Stimulated activated CD8-positive, alpha-beta memory T cell treated with anti-CD3 and anti-CD28 coated beads, Interleukin-15, amount 100 ng/mL, for 48 hours (primary cell): Measurements from ENCODE around the gene TLN1.

ENCODE experiments used
- DNase-seq, 2 donors: peaks; one replicate each; pipeline ENCODE4 v3.0.0-alpha.2; 2020; ENCODE audit warnings: low read depth in 2 of 2

TLN1 gene

GRCh38 chr9:35732185-35732799 lies at the start of gene TLN1, which contains the start of gene CREB3:
Gene TLN1 (minus strand): TSS chr9:35732195. CDS start chr9:35725694, 6,501 bp downstream.
Gene CREB3 (plus strand): TSS chr9:35732666. CDS start chr9:35732773, 107 bp downstream.
- DNase-seq: peak; percentile 97 to 98

- no peak for DNase-seq
Observed at GRCh38 chr9:35781066-35781465, 49.1 kb upstream of the TLN1 start.

- no peak for DNase-seq
Observed at GRCh38 chr9:35778496-35778895, 46.5 kb upstream of the TLN1 start.

- no peak for DNase-seq
Observed at GRCh38 chr9:35776018-35776417, 44.0 kb upstream of the TLN1 start.

GRCh38 chr9:35774907-35775635 lies 43.1 kb upstream of the TLN1 start:
- no peak for DNase-seq

GRCh38 chr9:35771943-35772342 lies 39.9 kb upstream of the TLN1 start:
- no peak for DNase-seq

GRCh38 chr9:35771534-35771933 lies 39.5 kb upstream of the TLN1 start:
- DNase-seq: no peak

GRCh38 chr9:35771075-35771433 lies 39.1 kb upstream of the TLN1 start:
- no peak for DNase-seq

- DNase-seq: no peak
Observed at GRCh38 chr9:35769763-35770162, 37.8 kb upstream of the TLN1 start.

GRCh38 chr9:35767458-35767857 lies 35.5 kb upstream of the TLN1 start:
- no peak for DNase-seq

- no peak for DNase-seq
Observed at GRCh38 chr9:35766997-35767396, 35.0 kb upstream of the TLN1 start.

GRCh38 chr9:35763803-35764202 lies 31.8 kb upstream of the TLN1 start:
- no peak for DNase-seq

- DNase-seq: no peak
Observed at GRCh38 chr9:35763181-35763580, 31.2 kb upstream of the TLN1 start.

- DNase-seq: no peak
Observed at GRCh38 chr9:35760651-35761050, 28.7 kb upstream of the TLN1 start.

- DNase-seq: no peak
Observed at GRCh38 chr9:35759795-35760194, 27.8 kb upstream of the TLN1 start.

- DNase-seq: no peak
Observed at GRCh38 chr9:35758475-35759050, 26.6 kb upstream of the TLN1 start.

- DNase-seq: no peak
Observed at GRCh38 chr9:35757892-35758275, 25.9 kb upstream of the TLN1 start.

GRCh38 chr9:35757226-35757891 lies 25.4 kb upstream of the TLN1 start:
- peak; percentile 4 to 9 for DNase-seq

GRCh38 chr9:35756275-35757225 lies 24.6 kb upstream of the TLN1 start:
- DNase-seq: peak; percentile 69 to 70

GRCh38 chr9:35755071-35755470 lies 23.1 kb upstream of the TLN1 start:
- DNase-seq: no peak

- no peak for DNase-seq
Observed at GRCh38 chr9:35754264-35754663, 22.3 kb upstream of the TLN1 start, which contains the start of gene MSMP. Gene MSMP (minus strand): TSS chr9:35754276. CDS start chr9:35754129, 147 bp downstream.
